ENCODE data around the gene CMTM7.

CMTM7 gene

DNA sequence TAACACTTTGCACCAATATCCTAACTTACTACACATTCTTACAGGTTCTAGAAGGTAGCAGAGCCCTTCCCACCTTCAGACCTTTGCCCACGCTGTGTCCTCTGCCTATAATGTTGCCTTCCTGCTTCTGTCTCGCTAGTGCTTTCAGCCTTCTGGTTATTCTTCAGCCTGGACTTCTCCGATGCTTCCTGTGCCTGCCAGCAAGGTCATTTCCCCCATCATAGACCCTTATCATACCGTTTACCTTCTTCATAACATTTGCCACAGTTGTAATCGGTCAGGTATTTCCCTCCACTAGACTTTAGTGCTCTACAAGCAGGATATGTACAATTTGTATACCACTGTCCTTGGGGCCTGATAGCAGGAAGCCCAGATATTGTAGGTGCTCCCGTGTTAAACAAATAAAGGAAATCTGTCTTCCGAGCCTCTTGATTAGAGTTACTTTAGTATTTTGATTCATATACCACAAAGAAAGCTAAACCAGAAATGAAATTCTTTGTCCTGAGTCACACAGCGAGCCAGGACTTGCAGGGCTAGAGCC, 35.8 kb upstream of the CMTM7 start (continued):
- TF ChIP-seq, protein P1, sequence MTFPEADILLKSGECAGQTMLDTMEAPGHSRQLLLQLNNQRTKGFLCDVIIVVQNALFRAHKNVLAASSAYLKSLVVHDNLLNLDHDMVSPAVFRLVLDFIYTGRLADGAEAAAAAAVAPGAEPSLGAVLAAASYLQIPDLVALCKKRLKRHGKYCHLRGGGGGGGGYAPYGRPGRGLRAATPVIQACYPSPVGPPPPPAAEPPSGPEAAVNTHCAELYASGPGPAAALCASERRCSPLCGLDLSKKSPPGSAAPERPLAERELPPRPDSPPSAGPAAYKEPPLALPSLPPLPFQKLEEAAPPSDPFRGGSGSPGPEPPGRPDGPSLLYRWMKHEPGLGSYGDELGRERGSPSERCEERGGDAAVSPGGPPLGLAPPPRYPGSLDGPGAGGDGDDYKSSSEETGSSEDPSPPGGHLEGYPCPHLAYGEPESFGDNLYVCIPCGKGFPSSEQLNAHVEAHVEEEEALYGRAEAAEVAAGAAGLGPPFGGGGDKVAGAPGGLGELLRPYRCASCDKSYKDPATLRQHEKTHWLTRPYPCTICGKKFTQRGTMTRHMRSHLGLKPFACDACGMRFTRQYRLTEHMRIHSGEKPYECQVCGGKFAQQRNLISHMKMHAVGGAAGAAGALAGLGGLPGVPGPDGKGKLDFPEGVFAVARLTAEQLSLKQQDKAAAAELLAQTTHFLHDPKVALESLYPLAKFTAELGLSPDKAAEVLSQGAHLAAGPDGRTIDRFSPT (tag by site-specific recombination; IDR thresholded peaks at IDR 0.05) = no peak
- TF ChIP-seq EGR2 (tag by site-specific recombination; IDR thresholded peaks at IDR 0.05; ENCODE audit: low read depth) (no peak), ZBTB48 (tag by site-specific recombination; IDR thresholded peaks at IDR 0.05) (no peak), ZNF561 (tag by site-specific recombination; IDR thresholded peaks at IDR 0.05; ENCODE audit: borderline replicate concordance) (no peak), ZNF416 (tag by site-specific recombination; IDR thresholded peaks at IDR 0.05) (no peak), ZNF514 (tag by site-specific recombination; IDR thresholded peaks at IDR 0.05) (no peak)
- TF ChIP-seq, protein P2, sequence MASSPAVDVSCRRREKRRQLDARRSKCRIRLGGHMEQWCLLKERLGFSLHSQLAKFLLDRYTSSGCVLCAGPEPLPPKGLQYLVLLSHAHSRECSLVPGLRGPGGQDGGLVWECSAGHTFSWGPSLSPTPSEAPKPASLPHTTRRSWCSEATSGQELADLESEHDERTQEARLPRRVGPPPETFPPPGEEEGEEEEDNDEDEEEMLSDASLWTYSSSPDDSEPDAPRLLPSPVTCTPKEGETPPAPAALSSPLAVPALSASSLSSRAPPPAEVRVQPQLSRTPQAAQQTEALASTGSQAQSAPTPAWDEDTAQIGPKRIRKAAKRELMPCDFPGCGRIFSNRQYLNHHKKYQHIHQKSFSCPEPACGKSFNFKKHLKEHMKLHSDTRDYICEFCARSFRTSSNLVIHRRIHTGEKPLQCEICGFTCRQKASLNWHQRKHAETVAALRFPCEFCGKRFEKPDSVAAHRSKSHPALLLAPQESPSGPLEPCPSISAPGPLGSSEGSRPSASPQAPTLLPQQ (tag by site-specific recombination; IDR thresholded peaks at IDR 0.05) = no peak
- TF ChIP-seq, protein P3, sequence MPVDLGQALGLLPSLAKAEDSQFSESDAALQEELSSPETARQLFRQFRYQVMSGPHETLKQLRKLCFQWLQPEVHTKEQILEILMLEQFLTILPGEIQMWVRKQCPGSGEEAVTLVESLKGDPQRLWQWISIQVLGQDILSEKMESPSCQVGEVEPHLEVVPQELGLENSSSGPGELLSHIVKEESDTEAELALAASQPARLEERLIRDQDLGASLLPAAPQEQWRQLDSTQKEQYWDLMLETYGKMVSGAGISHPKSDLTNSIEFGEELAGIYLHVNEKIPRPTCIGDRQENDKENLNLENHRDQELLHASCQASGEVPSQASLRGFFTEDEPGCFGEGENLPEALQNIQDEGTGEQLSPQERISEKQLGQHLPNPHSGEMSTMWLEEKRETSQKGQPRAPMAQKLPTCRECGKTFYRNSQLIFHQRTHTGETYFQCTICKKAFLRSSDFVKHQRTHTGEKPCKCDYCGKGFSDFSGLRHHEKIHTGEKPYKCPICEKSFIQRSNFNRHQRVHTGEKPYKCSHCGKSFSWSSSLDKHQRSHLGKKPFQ (tag by site-specific recombination; IDR thresholded peaks at IDR 0.05) = no peak

DNA sequence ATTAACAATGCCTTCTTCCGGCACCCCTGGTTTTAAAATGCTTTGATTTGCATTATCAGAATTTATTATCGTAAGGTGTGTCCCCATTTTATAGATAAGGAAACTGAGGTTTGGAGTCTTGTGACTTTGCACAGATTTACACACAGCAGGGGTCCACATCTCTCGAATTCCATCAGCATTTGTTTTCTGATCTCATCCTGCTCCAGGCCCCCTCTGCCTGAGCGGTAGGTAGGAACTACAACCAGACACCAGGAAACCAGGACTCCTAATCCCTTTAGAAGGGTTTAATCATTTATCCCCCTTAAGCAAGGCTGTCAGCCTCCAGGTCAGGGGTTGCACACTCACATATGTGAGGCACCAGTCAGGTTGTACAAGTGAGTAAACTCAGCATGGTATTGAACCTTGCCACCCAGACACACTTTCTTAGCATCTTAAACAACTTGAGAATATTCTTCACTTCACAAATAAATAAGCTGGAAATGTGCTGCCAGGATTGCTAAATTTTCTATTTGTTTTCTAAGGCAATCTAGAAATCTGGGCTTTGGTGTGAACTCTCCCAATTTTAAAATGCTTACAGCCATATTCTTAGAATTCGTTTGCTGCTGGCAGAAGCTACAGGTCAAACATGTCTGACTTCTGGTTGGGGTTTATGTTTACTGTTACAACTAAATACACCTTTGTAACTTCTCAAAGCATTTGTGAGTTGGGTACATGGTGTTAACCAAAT, 31.7 kb upstream of the CMTM7 start:
- Histone ChIP-seq H3K4me1 (ENCODE audit: control insufficient read depth, insufficient read depth, low read length) (no peaks in the 10 kb centered on the region), H3K9me3 (ENCODE audit: control insufficient read depth, insufficient read depth, low read depth, low read length) (no peaks in the 10 kb centered on the region), H3K27ac (ENCODE audit: extremely low read depth, low read depth, low read length) (no peak overlapping the region), H3K36me3 (ENCODE audit: control insufficient read depth in 2 of 2, insufficient read depth in 1 of 2, low read length in 2 of 2) (peaks cover 0 to 9% of the 10 kb centered on the region in 2 experiments; a peak in 2 of 3 replicates), H3K4me3 (ENCODE audit: low read depth, low read length) (no peak overlapping the region)
- TF ChIP-seq ZNF366 (tag by site-specific recombination; conservative IDR thresholded peaks at IDR 0.05) (no peak), ZFP69B (tag by site-specific recombination; IDR thresholded peaks at IDR 0.05) (no peak), ZBTB17 (tag by site-specific recombination; IDR thresholded peaks at IDR 0.05) (no peak), EGR2 (tag by site-specific recombination; IDR thresholded peaks at IDR 0.05; ENCODE audit: low read depth) (no peak), ZNF112 (tag by site-specific recombination; IDR thresholded peaks at IDR 0.05) (no peak), KLF7 (tag by site-specific recombination; IDR thresholded peaks at IDR 0.05; ENCODE audit: borderline replicate concordance) (no peak)
- TF ChIP-seq, protein P1 (tag by site-specific recombination; IDR thresholded peaks at IDR 0.05) = no peak
- TF ChIP-seq, protein P4, sequence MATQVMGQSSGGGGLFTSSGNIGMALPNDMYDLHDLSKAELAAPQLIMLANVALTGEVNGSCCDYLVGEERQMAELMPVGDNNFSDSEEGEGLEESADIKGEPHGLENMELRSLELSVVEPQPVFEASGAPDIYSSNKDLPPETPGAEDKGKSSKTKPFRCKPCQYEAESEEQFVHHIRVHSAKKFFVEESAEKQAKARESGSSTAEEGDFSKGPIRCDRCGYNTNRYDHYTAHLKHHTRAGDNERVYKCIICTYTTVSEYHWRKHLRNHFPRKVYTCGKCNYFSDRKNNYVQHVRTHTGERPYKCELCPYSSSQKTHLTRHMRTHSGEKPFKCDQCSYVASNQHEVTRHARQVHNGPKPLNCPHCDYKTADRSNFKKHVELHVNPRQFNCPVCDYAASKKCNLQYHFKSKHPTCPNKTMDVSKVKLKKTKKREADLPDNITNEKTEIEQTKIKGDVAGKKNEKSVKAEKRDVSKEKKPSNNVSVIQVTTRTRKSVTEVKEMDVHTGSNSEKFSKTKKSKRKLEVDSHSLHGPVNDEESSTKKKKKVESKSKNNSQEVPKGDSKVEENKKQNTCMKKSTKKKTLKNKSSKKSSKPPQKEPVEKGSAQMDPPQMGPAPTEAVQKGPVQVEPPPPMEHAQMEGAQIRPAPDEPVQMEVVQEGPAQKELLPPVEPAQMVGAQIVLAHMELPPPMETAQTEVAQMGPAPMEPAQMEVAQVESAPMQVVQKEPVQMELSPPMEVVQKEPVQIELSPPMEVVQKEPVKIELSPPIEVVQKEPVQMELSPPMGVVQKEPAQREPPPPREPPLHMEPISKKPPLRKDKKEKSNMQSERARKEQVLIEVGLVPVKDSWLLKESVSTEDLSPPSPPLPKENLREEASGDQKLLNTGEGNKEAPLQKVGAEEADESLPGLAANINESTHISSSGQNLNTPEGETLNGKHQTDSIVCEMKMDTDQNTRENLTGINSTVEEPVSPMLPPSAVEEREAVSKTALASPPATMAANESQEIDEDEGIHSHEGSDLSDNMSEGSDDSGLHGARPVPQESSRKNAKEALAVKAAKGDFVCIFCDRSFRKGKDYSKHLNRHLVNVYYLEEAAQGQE (tag by site-specific recombination; IDR thresholded peaks at IDR 0.05) = no peak
- ChIA-PET POLR2A (no interaction called here), CTCF (interaction anchor here (0.6 kb wide), 1 partner anchor 265 kb away, joined by 3 read pairs; no protein-coding TSS in a partner anchor)

Measured in HEK293 (cell line).